NCI-H774 (cell line): ENCODE measurements around the gene ADAM8.
"Not testable (repeated sequence)": the region's sequence is repeated elsewhere in the genome, so short reads cannot be mapped to it uniquely, and the experiment has no call there.

Experiments used
- DNase-seq: peaks from one replicate; lab custom pipeline; 2025; lab: John Stamatoyannopoulos, UW

The ADAM8 gene

GRCh38 chr10:133231244-133231945 lies 45.3 kb downstream of the ADAM8 start:
- no peak for DNase-seq

DNA sequence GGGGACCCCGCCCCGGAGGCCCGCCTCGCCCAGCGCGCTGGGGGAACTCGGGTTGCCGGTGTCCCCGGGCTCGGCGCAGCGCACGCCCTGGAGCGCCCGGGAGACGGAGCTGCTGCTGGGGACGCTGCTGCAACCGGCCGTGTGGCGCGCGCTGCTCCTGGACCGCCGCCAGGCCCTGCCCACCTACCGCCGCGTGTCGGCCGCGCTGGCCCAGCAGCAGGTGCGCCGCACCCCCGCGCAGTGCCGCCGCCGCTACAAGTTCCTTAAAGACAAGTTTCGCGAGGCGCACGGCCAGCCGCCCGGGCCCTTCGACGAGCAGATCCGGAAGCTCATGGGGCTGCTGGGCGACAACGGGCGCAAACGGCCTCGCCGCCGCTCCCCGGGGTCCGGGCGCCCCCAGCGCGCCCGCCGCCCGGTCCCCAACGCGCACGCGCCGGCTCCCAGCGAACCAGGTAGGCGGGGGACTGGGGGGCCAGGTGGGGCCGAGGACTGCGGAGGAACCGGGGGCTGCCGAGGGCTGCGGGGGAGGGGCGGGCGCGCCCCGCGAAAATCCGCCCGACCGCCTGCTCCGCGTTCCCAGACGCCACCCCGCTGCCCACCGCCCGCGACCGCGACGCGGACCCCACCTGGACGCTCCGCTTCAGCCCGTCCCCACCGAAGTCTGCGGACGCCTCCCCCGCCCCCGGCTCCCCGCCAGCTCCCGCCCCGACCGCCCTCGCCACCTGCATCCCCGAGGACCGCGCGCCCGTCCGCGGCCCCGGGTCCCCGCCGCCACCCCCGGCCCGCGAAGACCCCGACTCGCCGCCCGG lies 46.1 kb downstream of the ADAM8 start:
- DNase-seq: no peak

- no peak for DNase-seq
These were observed 46.7 kb downstream of the ADAM8 start, which contains the start of gene UTF1 for GRCh38 chr10:133230044-133230361. UTF1 (plus strand) TSS chr10:133230217; CDS start chr10:133230289, 72 bp downstream.

- no peak for DNase-seq
These were observed 47.2 kb downstream of the ADAM8 start for GRCh38 chr10:133229265-133230043.

GRCh38 chr10:133227256-133227655 lies 49.4 kb downstream of the ADAM8 start:
- no peak for DNase-seq

- DNase-seq: no peak
These were observed 50.3 kb downstream of the ADAM8 start for GRCh38 chr10:133226251-133226808.

- DNase-seq: no peak
These were observed 50.9 kb downstream of the ADAM8 start for GRCh38 chr10:133225707-133226191.

- no peak for DNase-seq
These were observed 51.8 kb downstream of the ADAM8 start for GRCh38 chr10:133224756-133225372.

- DNase-seq: no peak
These were observed 52.6 kb downstream of the ADAM8 start for GRCh38 chr10:133224076-133224475.

DNA sequence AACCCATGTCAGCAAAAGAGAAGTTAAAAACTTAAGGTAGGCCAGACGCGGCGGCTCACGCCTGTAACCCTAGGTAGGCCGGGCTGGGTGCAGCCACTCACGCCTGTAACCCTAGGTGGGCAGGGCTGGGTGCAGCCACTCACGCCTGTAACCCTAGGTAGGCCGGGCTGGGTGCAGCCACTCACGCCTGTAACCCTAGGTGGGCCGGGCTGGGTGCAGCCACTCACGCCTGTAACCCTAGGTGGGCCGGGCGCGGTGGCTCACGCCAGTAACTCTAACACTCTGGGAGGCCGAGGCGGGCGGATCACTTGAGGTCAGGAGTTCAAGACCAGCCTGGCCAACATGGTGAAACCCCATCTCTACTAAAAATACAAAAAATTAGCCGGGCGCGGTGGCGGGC lies 54.9 kb downstream of the ADAM8 start:
- not testable (repeated sequence) for DNase-seq

DNA sequence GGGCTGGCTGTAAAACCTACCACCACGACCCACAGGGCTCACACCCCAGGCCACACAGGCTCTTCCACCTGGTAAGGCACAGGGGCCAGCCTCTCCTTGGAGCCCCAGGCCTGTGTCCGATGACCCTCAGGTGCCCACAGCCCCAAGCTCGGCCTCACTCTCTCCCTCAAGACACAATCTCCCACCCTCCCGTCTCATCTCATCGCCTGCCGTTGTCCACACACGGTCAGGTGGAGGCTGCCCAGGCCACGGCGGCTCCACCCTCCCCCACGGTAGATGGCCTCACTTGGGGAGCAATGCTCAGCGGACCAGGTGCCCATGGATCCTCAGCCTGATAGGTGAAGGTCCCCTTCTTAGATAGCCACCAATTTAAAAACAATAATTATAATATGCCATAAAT lies 55.3 kb downstream of the ADAM8 start:
- DNase-seq: no peak

DNA sequence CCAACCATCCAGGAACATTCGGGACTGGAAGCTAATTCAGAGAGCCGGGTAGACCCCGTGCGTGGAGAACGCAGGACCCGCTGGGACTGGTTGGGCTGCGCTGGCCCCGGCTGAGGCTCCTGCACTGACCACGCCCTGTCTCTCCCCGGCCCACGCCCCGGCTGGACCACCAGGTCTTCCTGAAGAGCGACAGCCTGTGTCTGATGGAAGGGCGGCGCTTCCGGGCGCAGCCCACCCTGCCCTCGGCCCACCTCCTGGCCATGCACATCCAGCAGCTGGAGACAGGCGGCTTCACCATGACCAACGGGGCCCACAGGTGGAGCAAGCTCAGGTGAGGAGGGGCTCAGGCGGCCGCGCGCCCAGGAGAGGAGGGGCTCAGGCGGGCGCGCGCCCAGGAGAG lies 56.9 kb downstream of the ADAM8 start:
- no peak for DNase-seq

DNA sequence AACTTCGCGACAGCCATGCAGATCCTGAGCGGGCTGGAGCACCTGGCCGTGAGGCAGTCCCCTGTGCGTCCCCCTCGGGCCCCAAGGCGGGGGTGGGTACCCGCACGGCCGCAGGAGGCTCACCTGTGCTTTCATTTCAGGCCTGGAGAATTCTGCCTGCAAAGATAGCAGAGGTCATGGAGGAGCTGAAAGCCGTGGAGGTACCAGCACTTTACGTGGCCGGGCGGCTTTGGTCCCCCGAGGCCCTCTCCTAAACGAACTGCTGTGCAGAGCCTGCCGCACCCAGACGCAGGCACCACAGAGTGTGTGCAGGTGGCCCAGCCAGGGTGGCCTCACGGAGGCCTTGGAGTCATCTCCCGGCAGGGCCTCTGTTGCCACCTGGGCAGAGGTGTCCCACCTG lies 57.8 kb downstream of the ADAM8 start:
- no peak for DNase-seq

GRCh38 chr10:133217800-133218589 lies 58.7 kb downstream of the ADAM8 start:
- DNase-seq: no peak

- DNase-seq: no peak
These were observed 59.9 kb downstream of the ADAM8 start for GRCh38 chr10:133216776-133217175.

GRCh38 chr10:133215586-133215985 lies 61.1 kb downstream of the ADAM8 start:
- no peak for DNase-seq

- no peak for DNase-seq
These were observed 61.9 kb downstream of the ADAM8 start for GRCh38 chr10:133214468-133215410.

- DNase-seq: no peak
These were observed 62.8 kb downstream of the ADAM8 start for GRCh38 chr10:133213641-133214467.
